GM21390 (cell line): Measurements from ENCODE around the gene EMILIN1.
A peak's percentile ranks its signal among the peaks of the same experiment; 100 is the strongest.
"Not testable (repeated sequence)": the region's sequence is repeated elsewhere in the genome, so short reads cannot be mapped to it uniquely, and the experiment has no call there.

Source experiments
- ATAC-seq: cut with Tn5 transposase; IDR thresholded peaks from one replicate; pipeline ENCODE4 v1.9.1; 2021; ENCODE audit not compliant: unreplicated experiment

Gene EMILIN1

GRCh38 chr2:27092696-27093429 is 14.4 kb downstream of the EMILIN1 start:
- no peak for ATAC-seq

DNA sequence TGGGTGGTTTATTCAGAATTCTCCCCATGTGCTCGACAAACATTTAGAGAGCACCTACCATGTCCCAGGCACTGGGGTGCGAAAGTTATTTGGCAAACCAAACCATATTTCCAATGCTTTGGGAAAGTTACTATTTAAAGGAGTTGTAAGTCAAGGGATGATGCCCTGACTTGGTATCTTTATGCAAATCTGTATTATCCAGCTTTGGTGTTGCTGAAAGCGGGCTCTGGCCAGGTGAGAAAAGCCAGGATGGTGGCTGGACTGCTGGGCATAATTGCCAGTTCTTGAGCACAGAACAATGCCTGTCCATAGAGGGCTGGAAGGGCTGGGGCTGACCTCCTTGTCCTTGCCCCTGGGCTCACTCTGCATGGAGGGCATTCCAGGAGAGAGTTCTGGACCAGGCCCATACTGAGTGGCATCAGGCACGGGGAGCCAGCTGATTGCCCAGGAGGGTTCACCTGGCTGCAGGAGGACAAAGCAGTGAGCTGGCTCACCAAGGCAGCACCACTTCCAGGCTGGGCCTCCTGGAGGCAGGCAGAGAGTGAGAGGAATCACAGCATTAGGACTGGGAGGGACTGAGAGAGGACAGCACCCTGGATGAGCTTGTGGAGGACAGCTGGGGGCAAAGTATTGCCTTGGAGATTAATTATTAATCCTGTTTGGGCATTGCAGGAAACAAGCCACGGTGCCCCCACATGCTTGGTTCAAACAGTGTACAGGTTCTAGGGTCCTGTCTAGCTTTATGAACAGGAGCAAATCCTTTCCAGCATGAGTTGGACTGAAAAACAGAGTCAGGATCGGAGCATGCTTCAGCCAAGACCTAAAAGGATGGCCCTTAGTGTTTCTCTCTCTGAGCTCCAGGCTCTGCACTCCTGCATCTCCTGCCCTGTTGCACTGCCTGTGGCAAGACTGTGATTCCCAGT is 15.3 kb downstream of the EMILIN1 start:
- ATAC-seq = no peak

DNA sequence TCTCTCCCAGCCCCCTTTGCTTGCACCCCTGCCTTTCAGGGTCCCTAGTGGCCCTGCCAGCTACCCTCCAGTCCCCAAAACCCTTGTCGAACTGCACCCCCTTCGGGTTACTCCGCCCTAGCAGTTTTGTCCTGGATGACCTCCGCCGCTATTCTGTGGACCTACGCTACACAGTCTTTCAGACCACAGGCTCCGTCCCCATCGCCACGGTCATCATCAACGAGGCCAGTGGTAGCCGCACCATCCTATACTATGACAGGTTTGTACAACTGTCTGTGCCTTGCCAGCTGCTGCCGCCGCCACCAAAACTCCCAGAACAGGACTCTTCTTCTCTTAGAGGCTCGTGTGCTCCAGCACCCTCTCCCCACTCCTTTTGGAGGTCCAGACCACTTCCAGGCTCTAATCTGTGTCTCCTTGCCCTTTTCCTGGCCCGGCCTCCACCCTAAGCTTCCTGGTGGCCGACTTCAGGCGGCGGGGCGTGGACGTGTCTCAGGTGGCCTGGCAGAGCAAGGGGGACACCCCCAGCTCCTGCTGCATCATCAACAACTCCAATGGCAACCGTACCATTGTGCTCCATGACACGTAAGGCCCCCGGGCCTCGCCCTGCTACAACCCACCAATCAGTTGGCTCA is 16.1 kb downstream of the EMILIN1 start:
- ATAC-seq = no peak

DNA sequence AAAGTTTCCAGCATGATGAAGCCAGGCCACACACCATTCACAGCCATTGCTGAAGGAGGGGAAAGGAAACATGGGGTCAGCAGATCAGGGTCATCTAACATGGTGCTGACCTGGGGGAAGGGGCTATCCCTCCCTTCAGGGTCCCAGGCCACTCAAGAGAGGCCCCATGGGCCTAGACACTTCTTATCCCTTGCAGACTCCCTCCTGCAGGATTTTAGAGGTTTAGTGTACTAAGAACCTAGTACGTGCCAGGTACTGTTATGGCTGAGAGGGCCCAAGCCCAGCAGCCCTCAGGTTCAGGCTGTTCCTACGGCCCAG is 17.0 kb downstream of the EMILIN1 start:
- no peak for ATAC-seq

DNA sequence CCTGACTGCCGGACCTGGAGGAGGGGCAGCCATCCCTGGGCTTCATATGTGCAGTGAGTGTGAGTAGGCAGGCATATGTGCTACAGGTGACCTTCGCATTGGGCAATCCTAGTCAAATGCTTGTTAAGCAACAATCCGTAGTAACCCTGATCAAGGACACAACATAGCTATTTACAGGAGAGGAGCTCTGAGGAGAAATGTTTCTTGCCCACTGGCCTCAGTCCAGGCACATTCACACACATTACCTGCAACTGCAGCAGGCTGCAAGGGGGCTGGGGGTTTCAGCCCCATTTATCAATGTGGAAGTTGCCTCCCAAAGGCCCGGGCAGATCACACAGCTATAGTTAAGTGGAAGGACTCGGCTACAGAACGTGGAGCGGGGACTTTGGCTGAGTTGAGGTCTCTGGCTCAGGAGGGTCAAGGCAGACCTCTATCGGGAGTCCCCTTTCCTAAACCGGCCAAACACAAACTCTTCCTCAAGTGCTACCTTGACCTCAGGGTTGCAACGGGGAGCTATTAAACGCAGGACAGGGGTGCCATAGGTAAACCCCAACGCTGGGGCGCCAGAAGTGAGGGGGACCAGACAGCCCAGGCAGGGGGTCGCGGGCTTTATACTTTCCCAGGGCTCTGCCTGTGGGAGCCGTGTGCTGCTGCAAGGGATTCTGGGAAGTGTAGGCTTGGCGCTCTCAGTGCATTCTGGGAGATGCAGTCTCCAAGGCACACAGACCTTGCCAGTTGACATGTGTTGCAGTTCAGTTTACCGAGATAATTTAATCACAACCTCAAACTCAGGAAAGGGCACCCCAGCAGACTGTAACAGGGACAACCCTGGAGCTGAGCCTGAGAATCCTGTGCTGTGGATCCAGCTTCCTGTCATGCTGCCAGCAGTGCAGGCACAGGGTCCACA is 17.6 kb downstream of the EMILIN1 start:
- peak; percentile 76 for ATAC-seq

GRCh38 chr2:27096748-27097297 is 18.4 kb downstream of the EMILIN1 start:
- ATAC-seq = no peak

- ATAC-seq = no peak
Measured at GRCh38 chr2:27097341-27097740, 18.9 kb downstream of the EMILIN1 start.

GRCh38 chr2:27099334-27099955 is 21.0 kb downstream of the EMILIN1 start:
- ATAC-seq = no peak

GRCh38 chr2:27100036-27100435 is 21.6 kb downstream of the EMILIN1 start:
- ATAC-seq = no peak

DNA sequence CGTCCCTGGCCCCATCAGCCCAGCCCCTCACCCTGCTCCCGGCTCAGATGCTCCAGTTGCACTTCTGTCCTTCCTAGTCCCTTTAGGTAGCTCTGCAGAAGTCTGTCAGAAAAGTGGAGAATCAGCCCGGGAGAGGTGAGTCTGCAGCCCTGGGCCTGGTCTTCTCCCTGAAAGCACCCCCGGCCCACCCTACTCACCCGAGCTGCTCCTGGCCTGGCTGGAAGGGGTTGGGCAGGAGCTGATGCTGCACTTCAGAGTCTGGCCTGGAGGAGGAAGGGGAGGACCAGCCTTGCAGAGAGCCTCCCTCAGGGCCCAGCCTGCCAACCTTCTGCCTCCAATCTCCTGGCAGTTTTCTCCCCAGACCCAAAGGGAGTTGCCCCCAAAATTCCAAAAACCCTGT is 23.9 kb downstream of the EMILIN1 start:
- no peak for ATAC-seq

DNA sequence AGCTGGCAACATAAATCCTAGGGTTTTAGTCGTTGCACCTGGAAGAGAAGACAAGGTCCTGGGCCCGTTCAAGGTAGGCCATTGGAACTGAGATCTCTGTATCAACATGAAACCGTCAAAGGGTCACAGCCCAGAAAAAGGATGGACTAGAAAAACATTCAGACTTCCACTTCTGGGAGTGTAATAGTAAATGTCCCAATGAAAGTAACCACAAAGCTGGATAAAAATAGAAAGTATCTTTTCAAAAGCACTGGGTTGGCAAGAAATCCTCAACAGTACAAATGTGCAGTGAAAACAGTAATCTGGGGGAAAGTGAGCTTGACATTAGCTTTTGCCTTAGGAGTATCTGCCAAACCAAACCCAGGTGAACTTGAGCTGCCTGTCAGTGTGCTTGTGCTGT is 27.6 kb downstream of the EMILIN1 start:
- no peak for ATAC-seq

DNA sequence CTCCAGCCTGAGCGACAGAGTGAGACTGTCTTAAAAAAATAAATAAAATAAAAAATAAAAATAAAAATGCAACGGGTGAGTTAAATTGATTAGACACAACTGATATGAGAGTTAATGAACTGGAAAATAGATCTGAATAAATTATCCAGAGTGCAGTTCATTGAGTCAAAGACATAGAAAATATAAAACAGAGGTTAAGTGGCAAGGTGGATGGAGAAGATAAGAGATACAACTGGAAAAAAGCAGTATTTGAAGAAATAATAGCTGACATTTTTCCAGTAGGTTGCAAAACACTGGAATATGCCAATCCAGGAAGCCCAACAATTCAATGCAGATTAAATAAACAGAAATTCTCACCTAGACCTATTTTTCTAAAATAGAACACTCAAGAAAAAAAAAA is 29.8 kb downstream of the EMILIN1 start:
- ATAC-seq = no peak

DNA sequence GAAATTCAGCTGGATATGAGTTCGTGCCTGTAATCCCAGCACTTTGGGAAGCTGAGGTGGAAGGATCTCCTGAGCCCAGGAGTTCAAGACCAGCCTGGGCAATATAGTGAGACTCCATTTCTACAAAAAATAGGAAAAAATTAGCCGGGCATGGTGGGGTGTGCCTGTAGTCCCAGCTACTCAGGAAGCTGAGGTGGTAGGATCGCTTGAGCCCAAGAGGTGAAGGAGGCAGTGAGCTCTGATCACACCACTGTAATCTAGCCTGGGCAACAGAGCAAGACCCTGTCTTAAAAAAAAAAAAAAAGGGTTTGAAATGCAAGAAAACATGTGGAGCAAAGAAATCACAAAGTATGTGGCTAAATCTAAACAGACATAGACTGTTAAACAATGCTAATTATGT is 30.7 kb downstream of the EMILIN1 start:
- ATAC-seq = no peak

GRCh38 chr2:27110603-27111352 is 32.4 kb downstream of the EMILIN1 start:
- ATAC-seq = not testable (repeated sequence)

- not testable (repeated sequence) for ATAC-seq
Measured at GRCh38 chr2:27111392-27112078, 33.1 kb downstream of the EMILIN1 start.

- no peak for ATAC-seq
Measured at GRCh38 chr2:27115519-27115918, 37.1 kb downstream of the EMILIN1 start.

DNA sequence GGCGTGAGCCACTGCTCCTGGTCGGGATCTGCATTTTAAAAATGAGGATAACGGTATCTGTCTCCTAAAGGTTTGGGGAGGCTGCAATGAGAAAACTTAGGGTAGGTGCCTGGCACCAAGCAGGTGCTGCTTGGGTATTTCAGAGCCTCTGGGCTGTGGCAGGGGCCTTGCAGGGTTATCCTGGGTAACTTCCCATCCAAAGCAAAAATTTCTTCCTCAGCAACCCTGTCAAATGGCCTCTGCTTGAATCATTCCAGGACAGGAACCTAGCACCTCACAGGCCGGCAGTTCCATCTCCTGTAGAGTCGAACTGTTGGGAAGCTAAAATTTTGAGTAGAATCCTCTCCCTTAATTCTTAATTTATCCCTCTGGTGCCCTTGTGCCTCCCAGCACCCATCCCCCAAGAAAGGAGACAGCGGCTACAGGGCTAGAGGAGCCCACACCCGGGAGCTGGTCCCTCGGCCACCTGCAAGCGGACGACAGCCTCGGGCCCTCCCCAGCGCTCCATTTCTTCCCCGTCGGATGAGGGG is 39.6 kb downstream of the EMILIN1 start:
- ATAC-seq = no peak

- ATAC-seq = no peak
Measured at GRCh38 chr2:27118525-27119329, 40.3 kb downstream of the EMILIN1 start, which contains the start of gene CGREF1. CGREF1 (minus strand) TSS chr2:27119128; CDS start chr2:27104366, 14,762 bp downstream.
